Memory B cell (primary cell): ENCODE results near the gene CCDC194.
"Not testable (repeated sequence)": the region's sequence is repeated elsewhere in the genome, so short reads cannot be mapped to it uniquely, and the experiment has no call there.

Experiments used
- ATAC-seq: fragments of 150-1000 bp; cut with Tn5 transposase; 2 replicates; pipeline ENCODE4 v1.10.0; 2021; ENCODE audit warnings: low read depth, mild to moderate bottlenecking, moderate library complexity
- DNase-seq, 2 donors: peaks; one replicate each; pipeline ENCODE4 v3.0.0; 2022; ENCODE audit warnings: low spot score in 2 of 2
- H3K27ac Mint-ChIP-seq: one replicate; pipeline ENCODE4 v1.8.0; 2022; ENCODE audit warnings: mild to moderate bottlenecking, moderate library complexity, mixed read lengths
- H3K27me3 Mint-ChIP-seq: one replicate; pipeline ENCODE4 v1.8.0; 2022; ENCODE audit warnings: mixed read lengths
- H3K36me3 Mint-ChIP-seq: one replicate; pipeline ENCODE4 v1.8.0; 2022; ENCODE audit warnings: mild to moderate bottlenecking, mixed read lengths
- H3K4me1 Mint-ChIP-seq: one replicate; pipeline ENCODE4 v1.8.0; 2022; ENCODE audit warnings: mixed read lengths
- H3K4me3 Mint-ChIP-seq: one replicate; pipeline ENCODE4 v1.8.0; 2022; ENCODE audit warnings: mild to moderate bottlenecking, moderate library complexity, mixed read lengths
- H3K9me3 Mint-ChIP-seq: one replicate; pipeline ENCODE4 v1.8.0; 2022; ENCODE audit warnings: mixed read lengths

Gene CCDC194

GRCh38 chr19:17370026-17370587 is 23.9 kb downstream of the CCDC194 start:
- H3K27ac Mint-ChIP-seq: peak overlapping the region; percentile 32
- H3K27me3 Mint-ChIP-seq: peaks cover 18% of the 10 kb centered on the region
- peaks cover 2% of the 10 kb centered on the region for H3K9me3 Mint-ChIP-seq
- peaks cover 11% of the 10 kb centered on the region for H3K4me1 Mint-ChIP-seq
- peak overlapping the region; percentile 36 for H3K4me3 Mint-ChIP-seq
- DNase-seq (peak in 1 of 2 donors; percentile 43), ATAC-seq (peak; percentile 97)
- peaks cover 2% of the 10 kb centered on the region for H3K36me3 Mint-ChIP-seq

GRCh38 chr19:17365361-17365760 is 28.6 kb downstream of the CCDC194 start:
- H3K9me3 Mint-ChIP-seq: peaks cover 3% of the 10 kb centered on the region
- ATAC-seq: no peak
- H3K27ac Mint-ChIP-seq: no peak overlapping the region
- H3K27me3 Mint-ChIP-seq: peaks cover 32% of the 10 kb centered on the region
- no peak for DNase-seq
- H3K4me3 Mint-ChIP-seq: no peak overlapping the region
- peaks cover 4% of the 10 kb centered on the region for H3K36me3 Mint-ChIP-seq
- peaks cover 5% of the 10 kb centered on the region for H3K4me1 Mint-ChIP-seq

GRCh38 chr19:17363852-17364605 is 30.0 kb downstream of the CCDC194 start:
- H3K4me3 Mint-ChIP-seq, H3K9me3 Mint-ChIP-seq, H3K27ac Mint-ChIP-seq, ATAC-seq, H3K4me1 Mint-ChIP-seq, DNase-seq, H3K36me3 Mint-ChIP-seq: not testable (repeated sequence)
- H3K27me3 Mint-ChIP-seq: peaks cover 32% of the 10 kb centered on the region

GRCh38 chr19:17359905-17360800 is 33.8 kb downstream of the CCDC194 start:
- no peaks in the 10 kb centered on the region for H3K4me1 Mint-ChIP-seq

GRCh38 chr19:17358395-17358794 is 35.6 kb downstream of the CCDC194 start:
- Mint-ChIP-seq H3K36me3 (no peaks in the 10 kb centered on the region), H3K9me3 (no peaks in the 10 kb centered on the region), H3K4me3 (no peak overlapping the region), H3K4me1 (no peaks in the 10 kb centered on the region), H3K27me3 (peaks cover 24% of the 10 kb centered on the region), H3K27ac (no peak overlapping the region)
- no peak for ATAC-seq
- no peak for DNase-seq

More at GRCh38 chr19:17359905-17360800, 33.8 kb downstream of the CCDC194 start:
- H3K36me3 Mint-ChIP-seq: peaks cover 2% of the 10 kb centered on the region
- H3K27ac Mint-ChIP-seq: no peak overlapping the region
- peaks cover 27% of the 10 kb centered on the region for H3K27me3 Mint-ChIP-seq
- no peak overlapping the region for H3K4me3 Mint-ChIP-seq
- ATAC-seq (no peak), DNase-seq (no peak)
- peaks cover 1% of the 10 kb centered on the region for H3K9me3 Mint-ChIP-seq

- Mint-ChIP-seq H3K27ac (no peak overlapping the region), H3K4me1 (no peaks in the 10 kb centered on the region), H3K4me3 (no peak overlapping the region), H3K27me3 (peaks cover 28% of the 10 kb centered on the region), H3K9me3 (no peaks in the 10 kb centered on the region), H3K36me3 (no peaks in the 10 kb centered on the region)
- DNase-seq (no peak), ATAC-seq (no peak)
Measured at GRCh38 chr19:17357724-17358123, 36.3 kb downstream of the CCDC194 start.

GRCh38 chr19:17357078-17357666 is 36.8 kb downstream of the CCDC194 start:
- no peaks in the 10 kb centered on the region for H3K9me3 Mint-ChIP-seq
- H3K36me3 Mint-ChIP-seq: no peaks in the 10 kb centered on the region

GRCh38 chr19:17353386-17353785 is 40.6 kb downstream of the CCDC194 start:
- DNase-seq (no peak), ATAC-seq (no peak)
- H3K27ac Mint-ChIP-seq: no peak overlapping the region
- H3K4me3 Mint-ChIP-seq: no peak overlapping the region
- H3K27me3 Mint-ChIP-seq: peaks cover 28% of the 10 kb centered on the region
- peaks cover 7% of the 10 kb centered on the region for H3K4me1 Mint-ChIP-seq
- no peaks in the 10 kb centered on the region for H3K36me3 Mint-ChIP-seq
- no peaks in the 10 kb centered on the region for H3K9me3 Mint-ChIP-seq

More at GRCh38 chr19:17357078-17357666, 36.8 kb downstream of the CCDC194 start:
- Mint-ChIP-seq H3K4me1 (no peaks in the 10 kb centered on the region), H3K27ac (no peak overlapping the region), H3K4me3 (no peak overlapping the region), H3K27me3 (peaks cover 26% of the 10 kb centered on the region)
- ATAC-seq (no peak), DNase-seq (no peak)

GRCh38 chr19:17352608-17353280 is 41.3 kb downstream of the CCDC194 start:
- ATAC-seq (no peak), DNase-seq (no peak)
- Mint-ChIP-seq H3K27ac (no peak overlapping the region), H3K27me3 (peaks cover 29% of the 10 kb centered on the region), H3K4me1 (peaks cover 7% of the 10 kb centered on the region), H3K4me3 (no peak overlapping the region), H3K9me3 (no peaks in the 10 kb centered on the region), H3K36me3 (no peaks in the 10 kb centered on the region)

GRCh38 chr19:17351815-17352435 is 42.1 kb downstream of the CCDC194 start:
- ATAC-seq (no peak), DNase-seq (no peak)
- no peaks in the 10 kb centered on the region for H3K36me3 Mint-ChIP-seq
- no peak overlapping the region for H3K4me3 Mint-ChIP-seq
- H3K9me3 Mint-ChIP-seq: no peaks in the 10 kb centered on the region
- no peak overlapping the region for H3K27ac Mint-ChIP-seq
- peaks cover 7% of the 10 kb centered on the region for H3K4me1 Mint-ChIP-seq
- peaks cover 32% of the 10 kb centered on the region for H3K27me3 Mint-ChIP-seq

GRCh38 chr19:17348700-17349099 is 45.3 kb downstream of the CCDC194 start:
- H3K36me3 Mint-ChIP-seq: no peaks in the 10 kb centered on the region
- DNase-seq: no peak
- H3K4me3 Mint-ChIP-seq: no peak overlapping the region

GRCh38 chr19:17347877-17348276 is 46.1 kb downstream of the CCDC194 start:
- DNase-seq (no peak), ATAC-seq (no peak)
- no peaks in the 10 kb centered on the region for H3K36me3 Mint-ChIP-seq
- H3K27ac Mint-ChIP-seq: no peak overlapping the region
- H3K9me3 Mint-ChIP-seq: no peaks in the 10 kb centered on the region
- H3K4me3 Mint-ChIP-seq: no peak overlapping the region
- peaks cover 12% of the 10 kb centered on the region for H3K4me1 Mint-ChIP-seq
- peaks cover 23% of the 10 kb centered on the region for H3K27me3 Mint-ChIP-seq

More at GRCh38 chr19:17348700-17349099, 45.3 kb downstream of the CCDC194 start:
- H3K27me3 Mint-ChIP-seq: peaks cover 30% of the 10 kb centered on the region
- ATAC-seq: no peak
- H3K9me3 Mint-ChIP-seq: no peaks in the 10 kb centered on the region
- H3K27ac Mint-ChIP-seq: no peak overlapping the region
- H3K4me1 Mint-ChIP-seq: peaks cover 12% of the 10 kb centered on the region

GRCh38 chr19:17347361-17347760 is 46.6 kb downstream of the CCDC194 start:
- DNase-seq (no peak), ATAC-seq (no peak)
- H3K36me3 Mint-ChIP-seq: no peaks in the 10 kb centered on the region
- H3K27me3 Mint-ChIP-seq: peaks cover 19% of the 10 kb centered on the region
- no peak overlapping the region for H3K4me3 Mint-ChIP-seq
- no peaks in the 10 kb centered on the region for H3K9me3 Mint-ChIP-seq
- H3K27ac Mint-ChIP-seq: no peak overlapping the region
- H3K4me1 Mint-ChIP-seq: peaks cover 12% of the 10 kb centered on the region
